K562 (cell line): Measurements from ENCODE around the gene HSPB7.

Experiments
- BCL6 ChIP-seq: fragments of 250-450 bp; sonication (Bioruptor Pico); IDR thresholded peaks from 2 replicates; pipeline ENCODE4 v1.4.0; 2020
- CREM ChIP-seq: IDR thresholded peaks from 2 replicates; pipeline ENCODE4 v1.6.1; 2014; ENCODE audit warnings: antibody characterized with exemption, low read depth
- CTCF ChIP-seq, 3 experiments: IDR thresholded peaks in 2 of 3; conservative IDR thresholded peaks in 1 of 3; 2 replicates each; pipeline ENCODE4 v1.5.1; 2011 to 2012; ENCODE audit warnings: low read length in 3 of 3, mild to moderate bottlenecking in 3 of 3, control low read depth in 2 of 3, improper control_type of control experiment in 1 of 3, inconsistent platforms in 1 of 3, low read depth in 1 of 3, mixed read lengths in 1 of 3, moderate library complexity in 1 of 3; ENCODE audit not compliant: insufficient read depth in 2 of 3
- ILF3 ChIP-seq: fragments of 450-650 bp; IDR thresholded peaks from 2 replicates; pipeline ENCODE4 v1.6.1; 2018; ENCODE audit warnings: antibody characterized with exemption, mild to moderate bottlenecking, moderate library complexity, borderline replicate concordance
- NCOA1 ChIP-seq: fragments of 450-650 bp; IDR thresholded peaks from 2 replicates; pipeline ENCODE4 v1.6.1; 2016; ENCODE audit warnings: low read depth
- SMARCE1 ChIP-seq: fragments of 450-650 bp; IDR thresholded peaks from 2 replicates; pipeline ENCODE4 v1.7.1; 2016; ENCODE audit warnings: mild to moderate bottlenecking
- TEAD2 ChIP-seq: fragments of 450-650 bp; IDR thresholded peaks from 2 replicates; pipeline ENCODE4 v1.6.1; 2016; ENCODE audit warnings: missing genetic modification characterization, control low read depth, missing compliant biosample characterization
- TF ChIP-seq, protein P1 (sequence below): fragments of 450-650 bp; conservative IDR thresholded peaks from 2 replicates; pipeline ENCODE4 v1.6.1; 2016; ENCODE audit warnings: missing genetic modification characterization, low read depth, mild to moderate bottlenecking, missing compliant biosample characterization, moderate library complexity

DNA sequence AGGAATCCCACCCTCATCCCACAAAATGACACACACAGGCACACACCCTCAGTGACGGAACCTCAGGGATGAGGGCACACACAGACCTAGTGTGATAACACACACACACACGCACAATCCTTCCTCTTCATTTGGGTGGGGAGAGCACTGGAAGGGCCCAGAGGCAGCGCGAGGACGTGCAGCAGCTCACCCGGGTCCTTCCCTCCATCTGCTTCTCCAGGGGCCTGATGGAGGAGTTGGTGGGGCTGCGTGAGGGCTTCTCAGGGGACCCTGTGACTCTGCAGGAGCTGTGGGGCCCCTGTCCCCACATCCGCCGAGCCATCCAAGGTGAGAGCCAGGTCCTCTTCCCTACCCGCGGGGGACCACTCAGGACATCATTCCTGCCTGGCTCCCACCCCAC lies 4.5 kb upstream of the HSPB7 start:
- no peak for TF ChIP-seq CREM
- TF ChIP-seq ILF3: no peak
- TF ChIP-seq BCL6: no peak
- no peak for TF ChIP-seq NCOA1
- TF ChIP-seq SMARCE1: no peak
- TF ChIP-seq, protein P1, sequence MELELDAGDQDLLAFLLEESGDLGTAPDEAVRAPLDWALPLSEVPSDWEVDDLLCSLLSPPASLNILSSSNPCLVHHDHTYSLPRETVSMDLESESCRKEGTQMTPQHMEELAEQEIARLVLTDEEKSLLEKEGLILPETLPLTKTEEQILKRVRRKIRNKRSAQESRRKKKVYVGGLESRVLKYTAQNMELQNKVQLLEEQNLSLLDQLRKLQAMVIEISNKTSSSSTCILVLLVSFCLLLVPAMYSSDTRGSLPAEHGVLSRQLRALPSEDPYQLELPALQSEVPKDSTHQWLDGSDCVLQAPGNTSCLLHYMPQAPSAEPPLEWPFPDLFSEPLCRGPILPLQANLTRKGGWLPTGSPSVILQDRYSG (tag): no peak
- TF ChIP-seq TEAD2 (tag): no peak
- no peak for TF ChIP-seq CTCF (IDR thresholded peaks at IDR 0.05 in 2 of 3, conservative IDR thresholded peaks at IDR 0.05 in 1 of 3; ENCODE audit: insufficient read depth in 2 of 3, low read depth in 1 of 3, low read length in 3 of 3)
